Tibial artery (tissue), 4 donors: ENCODE results near the gene GAB2.

Source experiments
- DNase-seq, 2 donors: peaks; one replicate each; pipeline ENCODE4 v3.0.0-alpha.2; 2019
- H3K27ac ChIP-seq, 2 donors: fragments of 200-600 bp; sonication (generic) in 1 of 2; 1 replicate in 1 of 2; 2 replicates in 1 of 2; pipeline ENCODE4 v1.5.1; 2018 to 2019; ENCODE audit warnings: mild to moderate bottlenecking in 1 of 2
- H3K27me3 ChIP-seq, 2 donors: fragments of 200-600 bp; sonication (generic) in 1 of 2; one replicate each; pipeline versions ENCODE4 v1.5.1 to v1.6.0; 2016 to 2019
- H3K36me3 ChIP-seq, 3 donors: fragments of 200-600 bp; sonication (generic) in 2 of 3; one replicate each; pipeline ENCODE4 v1.5.1; 2016 to 2019; ENCODE audit warnings: mild to moderate bottlenecking in 2 of 3
- H3K4me1 ChIP-seq, 4 donors: fragments of 200-600 bp; sonication (generic) in 2 of 4; 1 replicate in 3 of 4; 2 replicates in 1 of 4; pipeline ENCODE4 v1.5.1; 2016 to 2019
- H3K4me3 ChIP-seq, 2 donors: fragments of 200-600 bp; sonication (generic) in 1 of 2; 1 replicate in 1 of 2; 2 replicates in 1 of 2; pipeline ENCODE4 v1.5.1; 2018 to 2019; ENCODE audit warnings: mild to moderate bottlenecking in 2 of 2
- H3K9me3 ChIP-seq, 3 donors: fragments of 200-600 bp; sonication (generic) in 1 of 3; one replicate each; pipeline ENCODE4 v1.5.1; 2016 to 2019
- CTCF ChIP-seq, 2 experiments: fragments of 200-600 bp in 1 of 2; fragments of 450-650 bp in 1 of 2; IDR thresholded peaks; one replicate each; pipeline ENCODE4 v1.5.1; 2017 to 2019; ENCODE audit warnings: antibody characterized with exemption in 2 of 2, mild to moderate bottlenecking in 1 of 2, moderate library complexity in 1 of 2
- intact Hi-C: fragments of 100-400 bp; cut with DNase I; formaldehyde crosslinking; loops from one replicate; pipeline ENCODE4 v1.15.0; 2023; ENCODE audit warnings: low total_unique reads

Gene GAB2

GRCh38 chr11:78427615-78428265 lies 10.1 kb upstream of the GAB2 start:
- TF ChIP-seq CTCF (IDR thresholded peaks at IDR 0.05) = no peak
- H3K27me3 ChIP-seq = no peaks in the 10 kb centered on the region
- intact Hi-C loops = loop anchor here (5.0 kb wide), 1 partner anchor 285 kb away; no protein-coding TSS in a partner anchor
- no peaks in the 10 kb centered on the region for H3K36me3 ChIP-seq
- peaks cover 0 to 12% (median 0%) of the 10 kb centered on the region in 4 donors for H3K4me1 ChIP-seq
- H3K4me3 ChIP-seq = no peak overlapping the region
- H3K27ac ChIP-seq = no peak overlapping the region
- H3K9me3 ChIP-seq = no peaks in the 10 kb centered on the region
- no peak for DNase-seq

GRCh38 chr11:78426845-78427244 lies 9.2 kb upstream of the GAB2 start:
- H3K27me3 ChIP-seq = no peaks in the 10 kb centered on the region
- no peaks in the 10 kb centered on the region for H3K36me3 ChIP-seq
- no peak overlapping the region for H3K4me3 ChIP-seq
- TF ChIP-seq CTCF (IDR thresholded peaks at IDR 0.05) = no peak
- H3K4me1 ChIP-seq = peaks cover 0 to 12% (median 0%) of the 10 kb centered on the region in 4 donors
- intact Hi-C loops = loop anchor here (5.0 kb wide), 1 partner anchor 285 kb away; no protein-coding TSS in a partner anchor
- DNase-seq = no peak
- H3K9me3 ChIP-seq = no peaks in the 10 kb centered on the region
- H3K27ac ChIP-seq = no peak overlapping the region

GRCh38 chr11:78425399-78426070 lies 7.9 kb upstream of the GAB2 start:
- no peak for DNase-seq
- Histone ChIP-seq H3K27me3 (no peaks in the 10 kb centered on the region), H3K4me3 (no peak overlapping the region), H3K27ac (no peak overlapping the region), H3K4me1 (peaks cover 0 to 17% (median 4%) of the 10 kb centered on the region in 4 donors), H3K36me3 (no peaks in the 10 kb centered on the region), H3K9me3 (no peaks in the 10 kb centered on the region)
- TF ChIP-seq CTCF (IDR thresholded peaks at IDR 0.05) = no peak
- intact Hi-C loops = loop anchor here (5.0 kb wide), 1 partner anchor 283 kb away; no protein-coding TSS in a partner anchor

GRCh38 chr11:78424334-78425270 lies 7.0 kb upstream of the GAB2 start:
- H3K4me1 ChIP-seq = peaks cover 0 to 26% (median 11%) of the 10 kb centered on the region in 4 donors
- no peak overlapping the region for H3K4me3 ChIP-seq
- H3K27me3 ChIP-seq = no peaks in the 10 kb centered on the region
- intact Hi-C loops = loop anchor here (5.0 kb wide), 1 partner anchor 282 kb away; no protein-coding TSS in a partner anchor
- no peak overlapping the region for H3K27ac ChIP-seq
- DNase-seq = no peak
- TF ChIP-seq CTCF (IDR thresholded peaks at IDR 0.05) = no peak
- H3K36me3 ChIP-seq = no peaks in the 10 kb centered on the region
- H3K9me3 ChIP-seq = no peaks in the 10 kb centered on the region

GRCh38 chr11:78423241-78423640 lies 5.6 kb upstream of the GAB2 start:
- no peak for TF ChIP-seq CTCF (IDR thresholded peaks at IDR 0.05)
- Histone ChIP-seq H3K36me3 (no peaks in the 10 kb centered on the region), H3K4me3 (no peak overlapping the region), H3K27me3 (no peaks in the 10 kb centered on the region), H3K4me1 (peaks cover 0 to 40% (median 23%) of the 10 kb centered on the region in 4 donors), H3K27ac (no peak overlapping the region), H3K9me3 (no peaks in the 10 kb centered on the region)
- intact Hi-C loops = no loop called here
- DNase-seq = no peak
